AG09309 (cell line): Measurements from ENCODE around the gene KITLG.
"Not testable (repeated sequence)": the region's sequence is repeated elsewhere in the genome, so short reads cannot be mapped to it uniquely, and the experiment has no call there.

Experiments
- DNase-seq: peaks from one replicate; pipeline ENCODE4 v3.0.0-alpha.2; 2010; ENCODE audit warnings: low read depth
- H3K4me3 ChIP-seq: 2 replicates; pipeline ENCODE4 v1.5.1; 2011; ENCODE audit warnings: mild to moderate bottlenecking, low read depth, low read length, moderate library complexity; ENCODE audit not compliant: control insufficient read depth
- TF ChIP-seq, protein P1 (sequence below): IDR thresholded peaks from 2 replicates; pipeline ENCODE4 v1.5.1; 2011; ENCODE audit warnings: mild to moderate bottlenecking, low read depth, low read length, inconsistent platforms; ENCODE audit not compliant: insufficient read depth, control insufficient read depth; ENCODE audit errors: missing control alignments

The KITLG gene

DNA sequence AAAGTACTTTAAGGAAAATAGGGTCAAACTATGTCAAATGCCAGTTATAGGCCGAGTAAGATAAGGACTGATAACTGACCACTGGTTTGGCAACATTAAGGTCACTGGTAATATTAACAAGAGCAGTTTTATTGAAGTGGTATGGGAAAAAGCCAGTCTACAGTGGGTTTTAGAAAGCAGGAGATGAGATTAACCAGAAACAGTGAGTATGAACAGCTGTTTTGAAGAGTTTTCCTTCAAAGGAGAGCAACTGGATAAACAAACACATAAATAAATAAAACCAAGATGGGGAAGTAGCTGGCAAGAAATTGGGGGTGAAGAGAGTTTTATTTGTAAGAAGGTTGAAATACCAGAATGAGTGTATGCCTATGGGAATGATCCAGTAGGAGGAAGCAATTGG is 30.3 kb downstream of the KITLG start:
- no peak for DNase-seq
- no peak overlapping the region for H3K4me3 ChIP-seq
- TF ChIP-seq, protein P1, sequence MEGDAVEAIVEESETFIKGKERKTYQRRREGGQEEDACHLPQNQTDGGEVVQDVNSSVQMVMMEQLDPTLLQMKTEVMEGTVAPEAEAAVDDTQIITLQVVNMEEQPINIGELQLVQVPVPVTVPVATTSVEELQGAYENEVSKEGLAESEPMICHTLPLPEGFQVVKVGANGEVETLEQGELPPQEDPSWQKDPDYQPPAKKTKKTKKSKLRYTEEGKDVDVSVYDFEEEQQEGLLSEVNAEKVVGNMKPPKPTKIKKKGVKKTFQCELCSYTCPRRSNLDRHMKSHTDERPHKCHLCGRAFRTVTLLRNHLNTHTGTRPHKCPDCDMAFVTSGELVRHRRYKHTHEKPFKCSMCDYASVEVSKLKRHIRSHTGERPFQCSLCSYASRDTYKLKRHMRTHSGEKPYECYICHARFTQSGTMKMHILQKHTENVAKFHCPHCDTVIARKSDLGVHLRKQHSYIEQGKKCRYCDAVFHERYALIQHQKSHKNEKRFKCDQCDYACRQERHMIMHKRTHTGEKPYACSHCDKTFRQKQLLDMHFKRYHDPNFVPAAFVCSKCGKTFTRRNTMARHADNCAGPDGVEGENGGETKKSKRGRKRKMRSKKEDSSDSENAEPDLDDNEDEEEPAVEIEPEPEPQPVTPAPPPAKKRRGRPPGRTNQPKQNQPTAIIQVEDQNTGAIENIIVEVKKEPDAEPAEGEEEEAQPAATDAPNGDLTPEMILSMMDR, result no peak

GRCh38 chr12:88547949-88548348 is 32.3 kb downstream of the KITLG start:
- H3K4me3 ChIP-seq, DNase-seq: not testable (repeated sequence)

GRCh38 chr12:88546853-88547252 is 33.4 kb downstream of the KITLG start:
- DNase-seq, result no peak
- TF ChIP-seq, protein P1, result no peak
- H3K4me3 ChIP-seq, result no peak overlapping the region

DNA sequence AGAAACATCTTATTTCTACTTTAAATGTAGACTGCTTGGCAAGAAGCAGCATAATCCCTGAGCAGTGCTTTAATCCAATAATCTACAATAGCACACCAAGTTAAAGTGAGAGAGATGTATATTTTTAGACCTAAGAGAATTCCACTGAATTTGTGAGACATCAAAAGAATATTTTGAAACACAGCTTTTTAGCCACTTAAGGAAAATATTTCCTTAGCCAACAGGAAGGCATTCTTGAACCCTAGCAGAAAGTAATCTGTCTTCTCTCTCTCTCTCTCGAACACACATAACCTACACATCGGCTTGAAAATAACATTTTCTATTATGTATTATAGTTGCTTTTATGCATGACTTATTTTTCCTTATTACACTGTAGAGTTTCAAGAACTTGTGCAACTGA is 34.0 kb downstream of the KITLG start:
- DNase-seq, result no peak
- TF ChIP-seq, protein P1, result no peak
- no peak overlapping the region for H3K4me3 ChIP-seq

GRCh38 chr12:88544991-88545980 is 35.0 kb downstream of the KITLG start:
- no peak overlapping the region for H3K4me3 ChIP-seq
- TF ChIP-seq, protein P1, result no peak
- no peak for DNase-seq

DNA sequence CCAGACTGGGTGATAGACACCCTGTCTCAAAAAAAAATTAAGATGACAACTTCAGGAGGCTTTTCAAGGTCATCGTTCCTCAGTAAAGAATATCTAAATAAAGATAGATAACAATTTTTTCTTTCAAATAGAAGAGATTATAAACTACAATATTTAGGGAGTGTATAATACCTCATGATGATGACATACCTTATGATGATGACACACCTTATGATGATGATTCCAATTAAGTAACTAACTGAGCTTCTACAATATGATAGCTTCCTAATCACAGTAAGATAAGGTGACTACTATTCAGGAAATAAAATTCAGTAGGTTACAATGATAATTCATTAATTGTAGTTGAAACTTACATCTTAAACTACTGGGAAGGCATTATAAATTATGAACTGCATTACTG is 40.4 kb downstream of the KITLG start:
- DNase-seq, result no peak
- TF ChIP-seq, protein P1, result no peak
- no peak overlapping the region for H3K4me3 ChIP-seq

DNA sequence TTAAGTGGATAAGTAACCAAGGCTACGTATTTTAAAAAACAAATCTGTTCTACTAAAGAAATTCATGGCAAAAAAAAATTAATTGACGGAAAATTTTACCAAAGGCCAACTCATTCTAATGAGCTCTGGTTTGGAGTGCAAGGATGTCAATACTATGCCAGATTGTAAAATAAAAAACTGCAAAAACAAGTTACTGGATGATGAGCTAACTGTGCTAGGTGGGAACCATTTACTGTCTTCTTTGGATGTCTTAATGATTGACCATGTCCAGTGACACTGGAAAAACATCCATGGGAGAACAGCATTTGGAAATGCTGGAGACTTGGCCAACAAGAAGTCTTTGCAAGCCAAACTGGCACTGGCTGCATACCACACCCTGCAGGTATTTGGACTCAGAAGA is 41.6 kb downstream of the KITLG start:
- DNase-seq, result no peak
- no peak overlapping the region for H3K4me3 ChIP-seq
- TF ChIP-seq, protein P1, result no peak
